GM18861 (cell line): ENCODE data around the gene AIG1.
"Not testable (repeated sequence)": the region's sequence is repeated elsewhere in the genome, so short reads cannot be mapped to it uniquely, and the experiment has no call there.

ENCODE experiments used
- ATAC-seq: cut with Tn5 transposase; IDR thresholded peaks from one replicate; pipeline ENCODE4 v1.9.1; 2021; ENCODE audit not compliant: unreplicated experiment

The AIG1 gene

DNA sequence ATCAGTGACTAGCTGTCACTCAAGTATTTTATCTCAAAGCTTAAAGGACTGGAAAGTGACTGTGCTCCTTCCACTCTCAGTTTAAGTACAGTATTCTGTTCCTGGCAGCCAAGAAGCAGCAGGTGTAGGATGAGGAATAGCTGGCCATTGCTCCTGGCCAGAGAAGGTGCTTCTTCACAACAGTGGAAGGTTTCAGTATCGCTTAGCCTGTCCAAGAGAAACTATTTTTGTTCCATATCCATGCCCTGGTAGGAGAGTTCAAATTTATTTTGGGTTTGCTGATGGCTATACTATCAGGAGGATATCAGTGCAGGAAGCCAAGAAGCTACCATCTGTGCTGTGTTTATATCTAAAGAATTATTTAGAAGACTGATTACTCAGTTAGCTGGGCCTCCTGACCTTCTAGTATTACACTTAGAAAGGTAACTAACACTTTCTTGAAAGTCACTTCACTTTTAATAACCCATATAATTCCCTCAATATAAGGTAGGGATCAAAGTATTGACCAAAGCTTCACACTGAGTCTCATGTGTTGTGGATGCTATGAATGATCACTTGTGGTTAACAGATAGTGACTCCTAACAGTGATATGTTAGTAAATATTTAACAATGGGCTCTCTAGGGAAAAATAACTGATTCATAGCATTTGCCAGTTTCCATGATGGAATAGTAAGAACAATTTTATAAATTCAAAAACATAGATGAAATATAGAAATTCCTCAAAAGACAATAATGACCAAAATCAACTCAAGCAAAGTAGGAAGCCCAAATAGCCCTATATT is 99.9 kb downstream of the AIG1 start:
- ATAC-seq: no peak

DNA sequence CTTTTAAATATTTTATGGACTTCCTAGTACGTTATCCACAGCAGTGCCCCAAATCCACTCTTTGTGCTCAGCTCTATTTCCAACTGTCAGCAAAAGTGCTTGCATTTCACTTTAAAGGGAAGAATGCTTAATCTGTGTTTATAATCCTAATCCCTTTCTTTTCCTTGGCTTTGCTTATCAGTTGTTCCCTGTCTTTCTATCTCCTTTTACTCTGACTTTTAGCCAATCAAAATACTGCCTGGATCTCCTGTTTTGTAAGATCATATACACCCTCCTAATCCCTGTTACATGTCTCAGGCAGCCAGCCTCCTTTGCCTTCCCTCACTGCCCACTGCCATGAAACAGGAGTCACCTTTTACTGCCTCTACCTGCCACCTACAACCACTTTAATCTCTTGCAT is 102.9 kb downstream of the AIG1 start:
- no peak for ATAC-seq

DNA sequence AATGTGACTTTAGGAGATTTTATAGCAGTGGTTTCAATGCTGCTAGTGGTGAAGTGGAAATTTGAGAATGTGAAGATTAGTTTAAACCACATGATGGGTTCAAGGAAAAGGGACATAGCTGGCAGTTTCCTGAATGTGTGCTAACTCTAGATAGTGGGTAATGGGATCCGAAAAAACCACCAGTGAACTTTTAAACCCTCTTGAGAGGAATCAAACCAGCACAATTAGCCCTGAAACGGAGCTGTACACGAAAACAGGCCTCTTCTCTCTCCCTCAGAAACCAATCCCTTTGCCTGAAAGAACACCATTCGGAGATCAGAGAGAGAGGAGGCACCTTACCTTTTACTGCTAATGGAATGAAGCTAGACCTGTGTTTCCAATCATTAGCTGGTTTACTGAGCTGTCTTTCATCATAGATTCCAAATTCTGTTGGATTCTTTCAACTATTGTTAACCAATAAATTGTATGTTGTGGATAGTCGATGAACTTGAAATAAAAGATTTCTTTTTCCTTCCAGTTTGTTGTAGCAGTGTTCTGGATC is 103.9 kb downstream of the AIG1 start:
- no peak for ATAC-seq

DNA sequence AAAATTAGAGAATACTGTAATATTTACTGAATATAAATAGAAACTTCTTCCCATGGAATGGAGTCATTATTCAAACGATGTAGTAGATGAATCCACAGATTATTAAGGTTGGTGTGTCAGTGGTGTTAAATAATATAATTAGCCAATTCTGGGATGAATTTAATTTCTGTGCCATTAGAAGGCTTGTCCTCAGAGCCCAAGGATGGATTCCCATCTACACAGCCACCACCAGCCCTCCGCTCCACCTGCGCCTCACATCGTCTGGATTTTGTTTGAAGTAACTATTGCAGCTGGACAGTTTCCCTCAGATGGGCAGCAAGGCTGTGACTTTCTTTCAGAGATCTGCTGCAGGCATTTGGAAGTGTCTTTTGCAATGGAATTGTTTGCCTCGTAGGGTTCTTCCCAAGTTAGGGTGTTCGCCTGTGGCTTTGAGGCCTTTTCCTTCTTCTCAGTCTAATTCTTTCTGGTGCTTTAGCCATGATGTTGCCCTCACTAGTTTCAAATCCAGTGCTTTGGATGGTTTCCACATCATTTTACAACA is 104.7 kb downstream of the AIG1 start:
- no peak for ATAC-seq

DNA sequence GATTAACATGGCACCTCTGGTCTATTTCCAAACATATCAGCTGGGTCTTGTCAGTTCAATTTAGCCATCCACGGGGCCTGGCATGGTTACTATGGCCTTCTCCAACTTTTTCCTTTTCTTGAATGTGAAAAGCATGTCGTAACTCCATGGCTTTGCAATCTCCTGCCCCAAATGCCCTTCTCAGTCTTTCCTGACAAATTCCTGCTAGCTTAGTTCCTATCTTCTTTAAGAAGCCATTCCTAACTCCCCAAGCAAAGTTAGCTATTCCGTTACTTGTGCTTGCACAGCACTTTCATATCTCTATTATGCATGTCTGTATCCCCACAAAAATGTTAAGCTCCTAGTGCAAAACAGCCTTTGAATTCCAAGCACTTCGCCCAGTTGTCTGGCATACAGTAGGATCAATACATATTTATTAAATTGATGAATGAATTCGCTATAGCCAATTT is 105.6 kb downstream of the AIG1 start:
- ATAC-seq: no peak

DNA sequence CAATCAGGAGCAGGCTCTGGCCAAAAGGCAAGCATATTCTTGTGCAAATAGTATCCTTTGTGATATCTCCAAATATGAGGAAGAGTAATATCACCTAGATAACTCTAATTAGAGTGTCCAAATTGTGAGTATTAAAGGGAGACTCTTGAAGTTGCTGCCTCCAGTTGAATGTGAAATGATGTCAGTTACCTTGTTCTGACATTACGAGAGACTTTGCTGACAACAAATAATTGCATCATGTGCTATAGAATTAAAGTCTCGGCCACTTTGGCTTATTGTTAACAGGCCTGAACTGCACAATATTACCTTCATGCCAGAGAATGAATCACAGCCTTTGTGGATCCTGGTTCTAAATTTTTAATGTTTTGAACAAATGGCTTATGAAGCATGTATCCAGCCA is 106.5 kb downstream of the AIG1 start:
- ATAC-seq: no peak

DNA sequence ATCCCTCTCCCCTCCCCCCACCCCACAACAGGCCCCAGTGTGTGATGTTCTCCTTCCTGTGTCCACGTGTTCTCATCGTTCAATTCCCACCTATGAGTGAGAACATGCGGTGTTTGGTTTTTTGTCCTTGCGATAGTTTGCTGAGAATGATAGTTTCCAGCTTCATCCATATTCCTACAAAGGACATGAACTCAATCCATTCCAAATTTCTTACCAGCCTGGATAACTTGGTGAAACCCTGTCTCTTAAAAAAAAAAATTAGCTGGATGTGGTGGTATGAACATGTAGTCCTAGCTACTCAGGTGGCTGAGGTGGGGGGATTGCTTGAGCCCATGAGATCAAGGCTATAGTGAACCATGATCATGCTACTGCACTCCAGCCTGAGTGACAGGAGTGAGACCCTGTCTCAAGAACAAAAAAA is 107.7 kb downstream of the AIG1 start:
- ATAC-seq: not testable (repeated sequence)

DNA sequence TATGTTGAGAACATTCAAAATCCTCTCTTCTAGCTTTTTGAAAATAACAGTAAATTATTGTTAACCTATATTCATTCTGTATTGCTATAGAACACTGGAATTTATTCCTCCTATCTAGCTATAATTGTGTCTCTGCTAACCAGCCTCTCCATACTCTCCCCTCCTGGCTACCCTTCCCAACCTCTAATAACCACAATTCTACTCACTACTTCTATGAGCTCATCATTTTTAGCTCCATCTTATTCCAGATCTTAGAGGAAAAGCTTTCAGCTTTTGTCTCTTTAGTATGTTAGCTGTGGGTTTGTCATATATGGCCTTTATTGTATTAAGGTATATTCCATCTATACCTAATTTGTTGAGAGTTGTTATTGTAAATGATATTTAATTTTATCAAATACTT is 108.8 kb downstream of the AIG1 start:
- ATAC-seq: no peak

DNA sequence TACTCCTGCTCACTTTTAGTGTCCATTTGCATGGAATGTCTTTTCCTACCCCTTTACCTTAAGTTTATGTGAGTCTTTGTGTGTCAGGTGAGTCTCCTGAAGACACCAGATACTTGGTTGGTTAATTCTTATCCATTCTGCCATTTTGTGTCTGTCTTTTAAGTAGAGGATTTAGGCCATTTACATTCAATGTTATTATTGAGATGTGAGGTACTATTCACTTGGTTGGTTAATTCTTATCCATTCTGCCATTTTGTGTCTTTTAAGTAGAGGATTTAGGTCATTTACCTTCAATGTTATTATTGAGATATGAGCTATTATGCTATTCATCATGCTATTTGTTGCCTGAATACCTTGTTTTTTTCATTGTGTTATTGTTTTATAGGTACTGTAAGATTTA is 113.8 kb downstream of the AIG1 start:
- no peak for ATAC-seq

DNA sequence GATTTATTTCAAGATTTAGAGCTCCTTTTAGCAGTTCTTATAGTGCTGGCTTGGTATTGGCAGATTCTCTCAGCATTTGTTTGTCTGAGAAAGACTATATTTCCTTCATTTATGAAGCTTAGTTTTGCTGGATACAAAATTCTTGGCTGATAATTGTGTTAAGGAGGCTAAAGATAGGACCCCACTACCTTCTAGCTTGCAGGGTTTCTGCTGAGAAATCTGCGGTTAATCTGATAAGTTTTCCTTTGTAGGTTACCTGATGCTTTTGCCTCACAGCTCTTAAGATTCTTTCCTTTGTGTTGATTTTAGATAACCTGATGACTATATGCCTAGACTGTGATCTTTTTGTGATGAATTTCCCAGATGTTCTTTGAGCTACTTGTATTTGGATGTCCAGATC is 114.3 kb downstream of the AIG1 start:
- ATAC-seq: no peak

DNA sequence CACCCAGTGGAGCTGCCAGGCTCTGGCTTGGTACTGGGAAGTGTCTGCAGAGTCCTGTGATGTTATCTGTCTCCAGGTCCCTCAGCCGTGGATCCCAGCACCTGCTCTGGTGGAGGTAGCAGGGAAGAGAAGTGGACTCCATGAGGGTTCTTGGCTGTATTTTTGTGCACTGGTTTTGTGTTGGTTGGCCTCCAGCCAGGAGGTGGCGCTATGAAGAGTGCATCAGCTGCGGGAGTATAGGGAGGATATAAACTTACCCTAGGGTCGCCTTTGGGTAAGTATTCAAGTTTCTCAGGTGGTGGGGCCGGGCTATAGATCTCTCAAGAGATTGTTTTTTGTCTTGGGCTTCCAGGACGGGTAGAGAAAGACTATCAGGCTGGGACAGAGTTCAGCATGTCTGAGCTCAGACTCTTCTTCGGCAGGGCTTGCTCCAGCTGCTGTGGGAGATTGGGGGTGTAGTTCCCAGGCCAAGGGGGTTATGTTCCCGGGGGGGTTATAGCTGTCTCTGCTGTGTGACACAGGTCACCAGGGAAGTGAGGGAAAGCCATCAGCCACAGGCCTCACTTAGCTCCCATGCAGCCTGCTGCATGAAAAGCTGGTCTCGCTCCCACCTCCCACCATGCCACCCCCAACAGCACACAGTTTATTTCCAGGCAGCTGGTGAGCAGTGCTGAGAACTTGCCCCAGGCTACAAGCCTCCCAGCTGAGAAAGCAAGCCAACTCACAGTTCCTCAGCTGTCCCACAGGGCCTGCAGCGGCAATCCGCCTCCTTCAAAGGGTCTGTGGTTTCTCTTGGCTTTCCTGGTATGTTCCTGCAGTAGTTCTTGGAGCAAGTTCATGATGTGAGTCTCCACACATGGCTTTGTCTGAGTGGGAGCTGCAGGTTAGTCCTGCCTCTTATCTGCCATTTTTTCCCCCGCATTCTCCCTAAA is 115.7 kb downstream of the AIG1 start:
- no peak for ATAC-seq

DNA sequence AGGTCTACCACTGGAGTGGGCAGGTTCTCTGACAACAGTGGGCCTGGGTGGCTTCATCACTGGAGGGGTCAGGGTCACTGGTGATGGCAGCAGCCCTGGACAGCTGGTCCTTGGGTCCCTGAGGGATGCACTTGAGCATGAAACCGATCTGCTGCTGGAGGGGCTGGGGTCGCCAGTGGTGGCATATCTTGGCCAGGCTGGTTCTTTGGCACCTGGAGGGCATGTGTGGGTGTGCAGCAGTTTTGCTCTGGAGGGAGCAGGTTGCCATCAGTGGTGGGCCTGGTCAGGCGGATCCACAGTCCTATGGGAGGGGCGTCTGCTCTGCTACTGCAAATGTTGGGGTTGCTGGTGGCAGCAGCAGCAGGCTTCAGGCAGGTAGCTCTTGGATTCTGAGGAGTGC is 117.0 kb downstream of the AIG1 start:
- no peak for ATAC-seq

DNA sequence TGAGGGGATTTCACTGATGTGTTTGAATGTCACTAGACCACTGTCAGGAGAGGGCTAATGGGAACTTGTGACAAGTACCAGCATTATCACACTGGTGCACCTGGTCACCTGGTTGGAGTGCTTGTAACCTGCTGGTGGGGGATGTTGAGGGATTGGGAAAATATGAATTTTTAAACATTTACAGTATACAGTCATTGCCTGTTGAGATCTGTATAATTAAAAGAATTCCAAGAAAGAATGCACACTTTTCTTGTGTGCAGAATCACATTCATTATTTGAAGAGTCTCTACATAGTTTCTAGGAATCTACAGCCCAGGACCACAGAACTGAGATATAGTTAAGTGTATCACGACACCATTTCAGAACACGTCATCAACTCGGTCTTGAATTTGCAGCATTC is 118.4 kb downstream of the AIG1 start:
- ATAC-seq: no peak

DNA sequence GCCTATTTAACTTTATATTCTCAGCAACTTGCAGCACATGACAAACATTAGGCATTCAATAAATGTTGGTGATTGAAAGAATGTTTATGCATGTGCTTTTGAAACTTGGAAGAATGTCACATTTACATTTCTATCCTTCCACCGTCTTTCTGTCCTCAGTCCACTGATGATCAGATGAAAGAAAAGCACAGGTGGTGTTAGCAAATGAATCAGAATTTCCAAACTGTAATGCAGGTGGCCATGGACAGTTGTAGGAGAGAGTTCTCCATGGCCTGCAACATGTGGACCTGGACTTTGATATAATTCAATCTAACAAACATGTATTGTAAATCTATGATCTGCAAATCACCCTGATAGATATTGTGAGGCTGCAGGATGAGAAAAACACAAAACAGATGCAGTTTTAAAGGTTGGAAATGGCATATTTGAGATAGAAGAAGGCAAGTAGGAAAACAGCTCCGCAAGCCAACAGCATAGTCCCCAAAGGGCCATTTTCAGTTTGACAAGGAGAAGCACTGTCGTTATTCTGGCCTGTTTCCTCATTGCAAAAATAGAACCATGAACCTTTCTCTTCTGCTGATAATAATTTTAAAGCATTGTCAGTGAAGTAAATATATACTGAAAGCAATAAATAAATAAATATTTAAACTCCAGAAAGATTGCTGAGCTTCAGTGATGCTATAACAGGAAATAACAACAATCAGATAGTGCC is 119.4 kb downstream of the AIG1 start:
- no peak for ATAC-seq

DNA sequence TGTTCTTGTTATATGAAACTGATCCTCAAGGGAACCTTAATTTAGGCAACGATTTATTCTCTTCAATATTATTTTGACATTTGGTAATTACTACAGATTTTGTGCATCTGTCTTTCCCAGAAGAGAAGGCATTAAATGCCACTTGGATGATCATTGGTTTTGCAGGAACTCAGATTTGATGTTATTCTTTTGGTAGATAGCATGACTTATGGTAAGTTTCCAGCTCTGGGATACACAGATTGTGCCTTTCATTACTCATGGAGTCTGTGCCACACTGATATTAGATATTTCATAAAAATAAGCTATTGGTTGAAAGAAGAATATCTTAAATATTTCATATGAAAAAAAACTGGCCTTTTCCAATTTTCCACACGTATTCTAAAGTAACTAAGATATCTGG is 120.1 kb downstream of the AIG1 start:
- no peak for ATAC-seq

DNA sequence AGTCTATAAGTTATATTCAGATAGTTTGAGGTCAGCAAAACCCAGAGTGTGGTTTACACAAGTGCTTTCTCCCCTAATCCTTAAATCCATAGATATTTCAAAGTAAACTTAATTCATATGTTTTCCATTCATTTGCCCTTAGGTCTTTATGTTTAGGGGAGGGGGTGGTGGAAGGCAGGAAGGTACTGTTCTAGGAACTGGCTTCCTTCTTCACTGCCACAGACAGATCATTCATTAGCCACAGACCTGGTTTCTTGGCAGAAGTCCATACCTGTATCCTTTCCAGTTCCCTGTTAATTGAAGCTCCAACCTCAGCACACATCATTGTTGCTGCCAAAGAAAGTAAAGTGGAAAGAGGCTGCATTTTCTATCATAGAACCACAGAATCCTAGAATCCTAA is 123.0 kb downstream of the AIG1 start:
- no peak for ATAC-seq

DNA sequence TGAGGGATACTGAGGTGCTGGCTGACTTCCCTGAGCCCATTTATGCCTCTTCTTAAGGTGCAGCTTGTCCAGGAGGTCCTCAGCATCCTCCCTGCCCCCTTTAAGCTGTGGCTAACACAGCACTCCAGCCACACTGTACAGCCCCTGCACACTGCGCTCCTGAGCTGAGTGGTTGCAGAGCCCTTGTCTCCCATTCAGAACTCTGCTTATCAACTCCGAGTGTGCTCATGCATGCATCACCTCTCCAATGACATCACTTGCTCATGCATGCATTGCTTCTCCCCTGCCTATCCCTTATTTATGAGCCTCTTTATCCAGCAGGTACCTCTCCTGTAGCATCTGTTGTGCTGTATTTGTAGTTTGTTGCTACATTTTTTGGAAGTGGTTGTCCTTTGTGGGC is 124.6 kb downstream of the AIG1 start:
- ATAC-seq: no peak

DNA sequence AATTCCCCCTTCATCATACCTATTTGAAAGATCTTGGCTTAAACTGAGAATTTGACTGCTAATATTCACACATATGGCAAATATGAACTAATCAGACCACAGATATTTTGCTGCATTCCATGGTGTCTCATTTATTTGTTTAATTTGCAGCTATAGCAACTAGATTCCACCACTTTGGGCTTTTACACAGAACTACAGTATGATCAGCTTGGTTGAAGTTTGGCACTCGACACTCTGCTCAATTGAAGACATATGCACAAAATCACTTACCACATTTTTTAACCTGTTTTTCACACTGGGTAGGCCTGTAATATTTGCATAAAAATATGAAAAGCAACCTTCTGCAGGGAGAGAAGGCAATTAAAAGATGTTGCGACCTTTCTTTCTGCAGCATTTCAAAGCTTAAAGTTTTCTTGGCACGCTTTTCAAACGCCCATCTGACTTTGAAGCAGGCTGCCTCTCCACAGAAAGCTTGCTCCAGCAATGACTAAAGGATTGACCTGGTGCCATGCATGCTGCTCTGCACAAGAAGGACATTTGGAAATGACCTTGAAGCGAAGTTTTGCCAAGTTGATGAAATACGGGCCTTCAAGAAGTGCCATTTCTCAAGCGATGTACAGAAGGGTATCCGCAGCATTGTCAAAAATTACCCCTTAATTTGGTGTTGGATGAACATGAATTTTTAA is 126.7 kb downstream of the AIG1 start:
- no peak for ATAC-seq

DNA sequence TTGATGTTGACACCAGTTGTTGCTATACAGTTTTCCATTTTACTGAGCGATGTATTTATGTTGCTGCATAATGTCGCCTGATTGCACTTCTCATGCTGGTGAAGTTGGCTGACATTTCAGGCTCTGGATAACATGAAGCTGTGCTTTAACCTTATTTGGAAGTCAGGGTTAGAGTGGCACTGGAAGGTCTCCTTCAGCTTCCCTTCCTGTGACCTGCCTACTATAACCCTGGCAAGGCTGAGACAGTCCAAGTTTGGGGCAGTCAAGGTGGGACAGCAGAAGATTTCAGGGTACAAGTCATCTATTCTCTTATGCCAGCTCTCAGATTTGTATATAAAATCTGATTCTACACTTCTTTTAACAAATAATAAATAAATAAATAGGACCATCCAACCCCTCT is 127.6 kb downstream of the AIG1 start:
- ATAC-seq: no peak

DNA sequence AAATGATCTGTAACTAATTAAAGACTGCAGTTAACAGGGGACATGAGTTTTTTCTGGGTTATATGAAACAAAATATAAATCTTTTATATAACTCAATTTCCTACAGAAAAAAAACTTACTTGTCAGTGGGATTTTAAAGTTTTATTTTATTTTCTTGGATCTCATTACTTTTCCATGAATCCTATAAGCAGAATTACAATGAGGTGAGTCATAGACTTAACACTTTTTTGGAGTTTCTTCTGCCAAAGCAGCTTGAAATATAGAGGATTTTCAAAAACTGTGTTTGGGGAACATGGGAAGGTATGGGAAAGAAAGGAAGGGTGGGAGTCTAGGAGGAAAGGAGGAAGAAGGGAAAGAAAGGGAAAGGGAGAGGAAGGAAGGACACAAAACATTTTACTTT is 130.7 kb downstream of the AIG1 start:
- ATAC-seq: no peak
